HEK293 (cell line): ENCODE results near the gene CCDC187.

Experiments used
- CTCF ChIA-PET: fragments of 350-600 bp; formaldehyde crosslinking; extraction: SDS; loops from one replicate; lab custom pipeline; 2021; ENCODE audit warnings: antibody characterized with exemption; lab: Yijun Ruan, JAX
- POLR2A ChIA-PET: fragments of 300-600 bp; formaldehyde crosslinking; extraction: SDS; loops from one replicate; lab custom pipeline; 2020; ENCODE audit warnings: antibody characterized with exemption, inconsistent platforms; lab: Yijun Ruan, JAX
- H3K27ac ChIP-seq: fragments of 200-500 bp; sonication (Bioruptor generic); 2 replicates; pipeline ENCODE4 v1.5.1; 2014; ENCODE audit warnings: low read depth, low read length, control low read depth, inconsistent platforms; ENCODE audit errors: extremely low read depth
- H3K36me3 ChIP-seq, 2 experiments: fragments of 200-500 bp in 1 of 2; sonication (Bioruptor generic) in 1 of 2; 1 replicate in 1 of 2; 2 replicates in 1 of 2; pipeline ENCODE4 v1.5.1; 2014 to 2017; ENCODE audit warnings: inconsistent platforms in 2 of 2, low read length in 2 of 2; ENCODE audit not compliant: control insufficient read depth in 2 of 2, insufficient read depth in 1 of 2
- H3K4me1 ChIP-seq: fragments of 200-500 bp; sonication (Bioruptor generic); 2 replicates; pipeline ENCODE4 v1.5.1; 2014; ENCODE audit warnings: mild to moderate bottlenecking, low read length, inconsistent platforms; ENCODE audit not compliant: control insufficient read depth, insufficient read depth
- H3K4me3 ChIP-seq: 2 replicates; pipeline ENCODE4 v1.5.1; 2011; ENCODE audit warnings: low read depth, mild to moderate bottlenecking, control low read depth, low read length, moderate library complexity
- H3K9me3 ChIP-seq: fragments of 200-500 bp; sonication (Bioruptor generic); 2 replicates; pipeline ENCODE4 v1.5.1; 2014; ENCODE audit warnings: low read depth, low read length, inconsistent platforms; ENCODE audit not compliant: control insufficient read depth, insufficient read depth
- BCL6B ChIP-seq: fragments of 450-650 bp; formaldehyde crosslinking; IDR thresholded peaks from 2 replicates; pipeline ENCODE4 v1.5.1; 2017; ENCODE audit warnings: missing biosample characterization, missing genetic modification characterization
- CTCF ChIP-seq: fragments of 450-650 bp; formaldehyde crosslinking; IDR thresholded peaks from 2 replicates; pipeline ENCODE4 v1.5.1; 2016; ENCODE audit warnings: missing biosample characterization, missing genetic modification characterization
- EGR2 ChIP-seq: fragments of 450-650 bp; formaldehyde crosslinking; IDR thresholded peaks from 2 replicates; pipeline ENCODE4 v1.5.1; 2016; ENCODE audit warnings: low read depth, missing biosample characterization, missing genetic modification characterization
- IKZF3 ChIP-seq: fragments of 450-650 bp; IDR thresholded peaks from 2 replicates; pipeline ENCODE4 v1.5.0; 2018; ENCODE audit warnings: missing biosample characterization, mild to moderate bottlenecking, missing genetic modification characterization, moderate library complexity
- PRDM2 ChIP-seq: fragments of 450-650 bp; formaldehyde crosslinking; IDR thresholded peaks from 2 replicates; pipeline ENCODE4 v1.5.1; 2016; ENCODE audit warnings: missing biosample characterization, missing genetic modification characterization, borderline replicate concordance
- REPIN1 ChIP-seq: fragments of 450-650 bp; formaldehyde crosslinking; IDR thresholded peaks from 2 replicates; pipeline ENCODE4 v1.5.1; 2017; ENCODE audit warnings: missing biosample characterization, missing genetic modification characterization, low read depth
- REST ChIP-seq: fragments of 450-650 bp; formaldehyde crosslinking; IDR thresholded peaks from 2 replicates; pipeline ENCODE4 v1.5.1; 2016; ENCODE audit warnings: missing biosample characterization, missing genetic modification characterization
- TCF7L2 ChIP-seq: IDR thresholded peaks from 2 replicates; pipeline ENCODE4 v1.6.1; 2011; ENCODE audit warnings: low read depth, mild to moderate bottlenecking, inconsistent platforms, low read length, moderate library complexity, borderline replicate concordance
- ZBTB44 ChIP-seq: fragments of 450-650 bp; IDR thresholded peaks from 2 replicates; pipeline ENCODE4 v1.5.1; 2018; ENCODE audit warnings: missing biosample characterization, mild to moderate bottlenecking, missing genetic modification characterization
- ZBTB49 ChIP-seq: fragments of 450-650 bp; formaldehyde crosslinking; IDR thresholded peaks from 2 replicates; pipeline ENCODE4 v1.5.1; 2016; ENCODE audit warnings: missing biosample characterization, missing genetic modification characterization, low read depth
- ZIC2 ChIP-seq: fragments of 450-650 bp; formaldehyde crosslinking; IDR thresholded peaks from 2 replicates; pipeline ENCODE4 v1.5.1; 2016; ENCODE audit warnings: missing biosample characterization, missing genetic modification characterization
- ZNF138 ChIP-seq: fragments of 450-650 bp; formaldehyde crosslinking; IDR thresholded peaks from 2 replicates; pipeline ENCODE4 v1.5.1; 2016; ENCODE audit warnings: missing biosample characterization, missing genetic modification characterization, borderline replicate concordance
- ZNF18 ChIP-seq: fragments of 450-650 bp; formaldehyde crosslinking; IDR thresholded peaks from 2 replicates; pipeline ENCODE4 v1.5.1; 2016; ENCODE audit warnings: missing biosample characterization, missing genetic modification characterization
- ZNF211 ChIP-seq: fragments of 450-650 bp; formaldehyde crosslinking; IDR thresholded peaks from 2 replicates; pipeline ENCODE4 v1.5.1; 2016; ENCODE audit warnings: low read depth, missing biosample characterization, missing genetic modification characterization
- ZNF37A ChIP-seq: fragments of 450-650 bp; IDR thresholded peaks from 2 replicates; pipeline ENCODE4 v1.5.1; 2018; ENCODE audit warnings: missing biosample characterization, missing genetic modification characterization
- ZNF701 ChIP-seq: fragments of 450-650 bp; formaldehyde crosslinking; IDR thresholded peaks from 2 replicates; pipeline ENCODE4 v1.5.1; 2016; ENCODE audit warnings: missing biosample characterization, missing genetic modification characterization

CCDC187 gene

GRCh38 chr9:136295055-136295454 lies 8.8 kb downstream of the CCDC187 start:
- H3K4me1 ChIP-seq, result no peaks in the 10 kb centered on the region
- CTCF ChIA-PET, result interaction anchor here (0.7 to 1.2 kb wide), 2 partner anchors 9 to 10 kb away, joined by 3 read pairs; no protein-coding TSS in a partner anchor

More at GRCh38 chr9:136295055-136295454, 8.8 kb downstream of the CCDC187 start:
- H3K27ac ChIP-seq, result no peak overlapping the region
- POLR2A ChIA-PET, result no interaction called here
- H3K9me3 ChIP-seq, result no peaks in the 10 kb centered on the region
- no peak for TF ChIP-seq ZNF18 (tag by site-specific recombination)
- TF ChIP-seq ZNF37A (tag by site-specific recombination), result no peak
- no peak for TF ChIP-seq ZNF138 (tag by site-specific recombination)
- no peak for TF ChIP-seq IKZF3 (tag by site-specific recombination)
- no peak for TF ChIP-seq EGR2 (tag by site-specific recombination)
- no peak for TF ChIP-seq CTCF (tag by site-specific recombination)
- no peak for TF ChIP-seq BCL6B
- TF ChIP-seq TCF7L2, result no peak
- no peak for TF ChIP-seq ZIC2 (tag by site-specific recombination)
- TF ChIP-seq ZNF701 (tag by site-specific recombination), result no peak
- TF ChIP-seq ZBTB49, result no peak
- TF ChIP-seq ZNF211 (tag by site-specific recombination), result no peak
- TF ChIP-seq REST, result no peak
- TF ChIP-seq REPIN1, result no peak
- no peak for TF ChIP-seq PRDM2 (tag by site-specific recombination)
- TF ChIP-seq ZBTB44, result no peak
- TF ChIP-seq, all 188 proteins: peak for 0
- no peak overlapping the region for H3K4me3 ChIP-seq
- no peaks in the 10 kb centered on the region for H3K36me3 ChIP-seq
